ENCODE measurements around the gene CLP1. TPM values are rescaled to one million over a fixed set of nuclear protein-coding genes. Genes with fewer than 3 reads are reported as not detected.
A peak's percentile ranks its signal among the peaks of the same experiment; 100 is the strongest.

The CLP1 gene
- total RNA-seq, 1 experiment from 2014 or later = 35.5 TPM

DNA sequence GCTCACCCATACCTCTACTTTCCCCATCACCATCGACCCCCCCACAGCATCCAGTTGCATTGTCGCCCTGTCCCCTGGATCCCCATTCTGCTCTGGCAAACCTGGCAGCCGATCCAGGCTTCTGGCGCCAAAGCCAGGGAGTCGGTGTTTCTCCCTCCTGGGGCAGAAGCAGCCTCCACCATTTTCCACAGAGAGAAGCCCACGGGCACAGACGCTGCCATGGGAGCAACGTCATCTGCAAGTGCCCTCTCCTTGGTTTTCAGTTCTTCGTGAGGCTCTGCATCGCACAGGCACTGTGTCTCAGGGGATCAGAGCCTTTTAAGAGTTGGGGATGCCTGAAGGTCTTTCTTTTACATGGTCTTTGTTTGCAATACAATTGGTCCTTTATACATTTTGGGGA lies 10.2 kb upstream of the CLP1 start:
- Histone ChIP-seq H3K23me2 (ENCODE audit: insufficient read length, low read depth, low read length, poor library complexity, severe bottlenecking) (peaks cover 16% of the 10 kb centered on the region), H3K14ac (ENCODE audit: insufficient read depth, low read length) (no peak overlapping the region), H3K23ac (ENCODE audit: insufficient read length, low read depth, low read length) (no peak overlapping the region), H4K91ac (ENCODE audit: insufficient read length, low read depth, low read length) (no peak overlapping the region), H3K9me3 (ENCODE audit: control insufficient read depth, low read depth, low read length) (no peaks in the 10 kb centered on the region), H2BK5ac (ENCODE audit: insufficient read length, low read length) (no peak overlapping the region), H3K79me2 (ENCODE audit: insufficient read depth, low read length) (no peaks in the 10 kb centered on the region), H2AK5ac (ENCODE audit: insufficient read length, low read length) (no peak overlapping the region), H3K27me3 (ENCODE audit: insufficient read depth, low read length) (no peaks in the 10 kb centered on the region; the same call in 1 of the 2 replicates), H3K4me2 (ENCODE audit: insufficient read depth, insufficient read length, low read length) (peak overlapping the region; percentile 51), H3K4ac (ENCODE audit: low read depth, low read length) (no peak overlapping the region), H4K8ac (replicated peaks; ENCODE audit: insufficient read length, low read depth, low read length) (no peak overlapping the region), H3K56ac (ENCODE audit: insufficient read length, low read depth, low read length) (no peak overlapping the region), H2BK15ac (ENCODE audit: low read depth, low read length) (no peak overlapping the region), H2BK20ac (ENCODE audit: low read depth, low read length, poor library complexity, severe bottlenecking) (no peak overlapping the region), H3K4me1 (ENCODE audit: insufficient read depth, low read length) (peaks cover 19% of the 10 kb centered on the region), H3K27ac (ENCODE audit: insufficient read length, low read depth, low read length) (no peak overlapping the region), H4K20me1 (ENCODE audit: control insufficient read depth, insufficient read depth, insufficient read length) (no peaks in the 10 kb centered on the region), H4K5ac (ENCODE audit: insufficient read length, low read depth, low read length) (no peak overlapping the region), H3K79me1 (ENCODE audit: insufficient read depth, low read depth, low read length, poor library complexity, severe bottlenecking) (no peaks in the 10 kb centered on the region), H2BK120ac (ENCODE audit: low read depth, low read length, poor library complexity, severe bottlenecking) (no peak overlapping the region), H3K18ac (ENCODE audit: insufficient read length, low read depth, low read length) (no peak overlapping the region), H2BK12ac (ENCODE audit: insufficient read length, low read depth, low read length) (no peak overlapping the region), H3K9ac (ENCODE audit: extremely low read depth, insufficient read length, low read length) (no peak overlapping the region), H2AFZ (ENCODE audit: low read length) (no peak overlapping the region), H3T11ph (ENCODE audit: low read length) (no peak overlapping the region)
- H3K27ac Mint-ChIP-seq = peak overlapping the region in 2 of 3 experiments; percentile 88 to 93; a peak in 4 of 7 replicates
- no peaks in the 10 kb centered on the region for H3K9me3 Mint-ChIP-seq
- peaks cover 83 to 90% of the 10 kb centered on the region in 2 experiments for H3K4me1 Mint-ChIP-seq
- WGBS (ENCODE audit: extremely low coverage, insufficient read length, low lambda C conversion rate) = no CpG with 5 or more reads among the region's 10 CpGs
- DNase-seq = peak; percentile 50
- H3K36me3 Mint-ChIP-seq (ENCODE audit: insufficient read depth in 1 of 3, low read depth in 3 of 3) = peaks cover 8 to 28% (median 23%) of the 10 kb centered on the region in 3 experiments; a peak in 6 of 7 replicates
- H3K27me3 Mint-ChIP-seq (ENCODE audit: low read depth) = peaks cover 18% of the 10 kb centered on the region
- H3K4me3 Mint-ChIP-seq = peak overlapping the region; percentile 62 to 83
- TF ChIP-seq, protein P1, sequence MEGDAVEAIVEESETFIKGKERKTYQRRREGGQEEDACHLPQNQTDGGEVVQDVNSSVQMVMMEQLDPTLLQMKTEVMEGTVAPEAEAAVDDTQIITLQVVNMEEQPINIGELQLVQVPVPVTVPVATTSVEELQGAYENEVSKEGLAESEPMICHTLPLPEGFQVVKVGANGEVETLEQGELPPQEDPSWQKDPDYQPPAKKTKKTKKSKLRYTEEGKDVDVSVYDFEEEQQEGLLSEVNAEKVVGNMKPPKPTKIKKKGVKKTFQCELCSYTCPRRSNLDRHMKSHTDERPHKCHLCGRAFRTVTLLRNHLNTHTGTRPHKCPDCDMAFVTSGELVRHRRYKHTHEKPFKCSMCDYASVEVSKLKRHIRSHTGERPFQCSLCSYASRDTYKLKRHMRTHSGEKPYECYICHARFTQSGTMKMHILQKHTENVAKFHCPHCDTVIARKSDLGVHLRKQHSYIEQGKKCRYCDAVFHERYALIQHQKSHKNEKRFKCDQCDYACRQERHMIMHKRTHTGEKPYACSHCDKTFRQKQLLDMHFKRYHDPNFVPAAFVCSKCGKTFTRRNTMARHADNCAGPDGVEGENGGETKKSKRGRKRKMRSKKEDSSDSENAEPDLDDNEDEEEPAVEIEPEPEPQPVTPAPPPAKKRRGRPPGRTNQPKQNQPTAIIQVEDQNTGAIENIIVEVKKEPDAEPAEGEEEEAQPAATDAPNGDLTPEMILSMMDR (conservative IDR thresholded peaks at IDR 0.05) = no peak
